Chondrocyte (in vitro differentiated cells): ENCODE data around the gene LAMA1. TPM values are rescaled to one million over a fixed set of nuclear protein-coding genes. Genes with fewer than 3 reads are reported as not detected.

Source experiments
- DNase-seq: peaks from one replicate; pipeline ENCODE4 v3.0.0; 2021; ENCODE audit warnings: mixed read lengths, low spot score
- H3K27ac Mint-ChIP-seq: one replicate; pipeline ENCODE4 v1.8.0; 2021; ENCODE audit warnings: mild to moderate bottlenecking, moderate library complexity, mixed read lengths; ENCODE audit not compliant: unreplicated experiment
- H3K27me3 Mint-ChIP-seq: 2 replicates; pipeline ENCODE4 v1.8.0; 2021; ENCODE audit warnings: low read depth, mixed read lengths
- H3K36me3 Mint-ChIP-seq: 2 replicates; pipeline ENCODE4 v1.8.0; 2021; ENCODE audit warnings: low read depth, mixed read lengths
- H3K4me1 Mint-ChIP-seq: 2 replicates; pipeline ENCODE4 v1.8.0; 2021; ENCODE audit warnings: low read depth, mild to moderate bottlenecking, mixed read lengths
- H3K4me3 Mint-ChIP-seq: one replicate; pipeline ENCODE4 v1.8.0; 2021; ENCODE audit warnings: mild to moderate bottlenecking, moderate library complexity, mixed read lengths; ENCODE audit not compliant: unreplicated experiment
- H3K9me3 Mint-ChIP-seq: 2 replicates; pipeline ENCODE4 v1.8.0; 2021; ENCODE audit warnings: low read depth, mixed read lengths
- total RNA-seq: library from RNA; stranded (reverse); gene quantifications from 3 replicates; pipeline ENCODE4 v1.2.1, GENCODE V29; 2021
- TF ChIP-seq, protein P1 (sequence below): fragments of 200-600 bp; sonication (generic); IDR thresholded peaks from 2 replicates; pipeline ENCODE4 v1.5.0; 2021; ENCODE audit warnings: antibody characterized with exemption, mild to moderate bottlenecking, moderate library complexity

Gene LAMA1
- total RNA-seq, 1 donor from 2014 or later, result 2.3 TPM

DNA sequence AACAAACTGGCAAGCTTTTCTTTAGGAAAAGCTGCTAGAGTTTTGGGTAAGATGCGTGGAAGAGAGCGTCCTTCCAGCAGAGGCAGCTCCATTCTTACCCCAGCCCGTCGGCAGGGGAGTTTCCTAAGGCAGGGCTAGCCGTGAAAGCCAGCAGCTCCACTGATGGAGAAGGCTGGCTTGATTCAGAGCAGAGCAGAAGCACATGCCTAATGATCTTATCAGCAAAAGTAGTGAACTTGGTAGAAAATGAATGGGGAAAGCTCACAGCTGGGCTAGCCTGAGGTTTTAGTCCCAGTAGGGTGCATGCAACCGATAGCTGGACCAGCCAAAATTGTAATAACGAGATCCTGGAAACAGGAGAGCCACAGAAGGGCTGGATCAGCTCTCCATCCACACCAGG is 20.8 kb downstream of the LAMA1 start:
- Mint-ChIP-seq H3K27ac (no peak overlapping the region), H3K36me3 (no peaks in the 10 kb centered on the region), H3K27me3 (no peaks in the 10 kb centered on the region), H3K4me3 (no peak overlapping the region), H3K4me1 (peaks cover 3% of the 10 kb centered on the region), H3K9me3 (no peaks in the 10 kb centered on the region)
- TF ChIP-seq, protein P1, sequence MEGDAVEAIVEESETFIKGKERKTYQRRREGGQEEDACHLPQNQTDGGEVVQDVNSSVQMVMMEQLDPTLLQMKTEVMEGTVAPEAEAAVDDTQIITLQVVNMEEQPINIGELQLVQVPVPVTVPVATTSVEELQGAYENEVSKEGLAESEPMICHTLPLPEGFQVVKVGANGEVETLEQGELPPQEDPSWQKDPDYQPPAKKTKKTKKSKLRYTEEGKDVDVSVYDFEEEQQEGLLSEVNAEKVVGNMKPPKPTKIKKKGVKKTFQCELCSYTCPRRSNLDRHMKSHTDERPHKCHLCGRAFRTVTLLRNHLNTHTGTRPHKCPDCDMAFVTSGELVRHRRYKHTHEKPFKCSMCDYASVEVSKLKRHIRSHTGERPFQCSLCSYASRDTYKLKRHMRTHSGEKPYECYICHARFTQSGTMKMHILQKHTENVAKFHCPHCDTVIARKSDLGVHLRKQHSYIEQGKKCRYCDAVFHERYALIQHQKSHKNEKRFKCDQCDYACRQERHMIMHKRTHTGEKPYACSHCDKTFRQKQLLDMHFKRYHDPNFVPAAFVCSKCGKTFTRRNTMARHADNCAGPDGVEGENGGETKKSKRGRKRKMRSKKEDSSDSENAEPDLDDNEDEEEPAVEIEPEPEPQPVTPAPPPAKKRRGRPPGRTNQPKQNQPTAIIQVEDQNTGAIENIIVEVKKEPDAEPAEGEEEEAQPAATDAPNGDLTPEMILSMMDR, result no peak
- DNase-seq, result no peak

DNA sequence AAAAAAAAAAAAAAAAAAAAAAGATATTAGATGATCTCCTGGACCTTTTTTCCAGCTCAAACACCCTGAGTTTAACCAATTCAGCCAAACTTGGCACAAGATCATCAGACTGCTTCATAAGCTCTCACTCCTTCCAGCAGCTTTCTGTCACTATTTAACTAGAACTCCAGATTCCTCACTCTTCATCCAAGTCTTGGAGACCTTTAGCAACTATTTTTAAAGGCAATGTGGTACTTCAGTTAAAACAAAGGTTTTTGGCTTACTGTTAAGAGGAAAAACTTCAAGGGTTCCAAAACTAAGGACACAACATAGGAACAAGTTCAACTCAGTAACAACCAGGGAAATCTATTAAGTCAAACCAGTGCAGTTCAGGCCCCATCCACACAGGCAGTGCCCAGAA is 23.2 kb downstream of the LAMA1 start:
- Mint-ChIP-seq H3K9me3 (no peaks in the 10 kb centered on the region), H3K4me3 (no peak overlapping the region), H3K4me1 (peaks cover 14% of the 10 kb centered on the region), H3K27me3 (no peaks in the 10 kb centered on the region), H3K27ac (no peak overlapping the region), H3K36me3 (no peaks in the 10 kb centered on the region)
- no peak for DNase-seq
- TF ChIP-seq, protein P1, result no peak

DNA sequence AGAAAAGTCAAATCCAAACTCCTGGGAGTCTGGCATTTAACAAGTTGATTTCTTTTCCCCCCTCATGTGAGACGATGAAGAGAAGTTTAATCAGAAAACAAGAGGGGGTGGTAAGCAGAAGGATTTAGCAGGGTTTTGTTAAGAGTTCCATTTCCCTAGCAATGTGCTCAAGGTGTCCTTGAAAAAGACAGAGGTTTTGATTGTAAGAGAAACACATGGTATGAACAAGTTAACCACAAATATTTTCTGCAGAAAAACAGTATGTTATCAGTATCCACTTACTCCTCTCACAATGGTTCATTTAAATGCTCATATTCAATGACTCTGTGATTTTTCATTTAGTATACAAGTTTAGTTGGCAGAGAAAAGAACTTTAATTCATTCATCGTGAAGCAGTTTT is 26.8 kb downstream of the LAMA1 start:
- peaks cover 21% of the 10 kb centered on the region for H3K4me1 Mint-ChIP-seq
- TF ChIP-seq, protein P1, result no peak
- no peak overlapping the region for H3K4me3 Mint-ChIP-seq
- no peaks in the 10 kb centered on the region for H3K9me3 Mint-ChIP-seq
- H3K36me3 Mint-ChIP-seq, result no peaks in the 10 kb centered on the region
- no peak overlapping the region for H3K27ac Mint-ChIP-seq
- no peak for DNase-seq
- no peaks in the 10 kb centered on the region for H3K27me3 Mint-ChIP-seq

DNA sequence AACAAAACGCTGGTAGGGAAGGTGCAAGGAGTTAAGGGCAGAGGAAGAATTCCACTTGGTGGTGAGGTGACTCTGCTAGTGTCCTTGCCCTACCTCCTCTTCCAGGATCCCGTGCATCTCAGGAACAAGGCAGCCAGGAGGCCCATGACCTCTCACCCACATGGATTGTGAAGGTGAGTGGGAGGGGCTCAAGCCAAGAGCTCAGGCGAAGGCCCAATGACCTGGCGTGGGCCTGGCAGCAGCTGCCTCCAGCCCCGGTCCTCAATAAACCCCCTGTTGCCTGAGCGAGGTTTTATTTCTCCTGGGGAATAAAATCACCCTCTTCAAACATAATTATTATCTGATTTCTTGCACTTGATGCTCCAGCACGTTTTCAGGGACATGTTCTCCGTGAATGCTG is 28.2 kb downstream of the LAMA1 start:
- H3K27ac Mint-ChIP-seq, result no peak overlapping the region
- TF ChIP-seq, protein P1, result no peak
- H3K9me3 Mint-ChIP-seq, result no peaks in the 10 kb centered on the region
- no peaks in the 10 kb centered on the region for H3K36me3 Mint-ChIP-seq
- no peak for DNase-seq
- peaks cover 32% of the 10 kb centered on the region for H3K4me1 Mint-ChIP-seq
- H3K4me3 Mint-ChIP-seq, result no peak overlapping the region
- no peaks in the 10 kb centered on the region for H3K27me3 Mint-ChIP-seq

DNA sequence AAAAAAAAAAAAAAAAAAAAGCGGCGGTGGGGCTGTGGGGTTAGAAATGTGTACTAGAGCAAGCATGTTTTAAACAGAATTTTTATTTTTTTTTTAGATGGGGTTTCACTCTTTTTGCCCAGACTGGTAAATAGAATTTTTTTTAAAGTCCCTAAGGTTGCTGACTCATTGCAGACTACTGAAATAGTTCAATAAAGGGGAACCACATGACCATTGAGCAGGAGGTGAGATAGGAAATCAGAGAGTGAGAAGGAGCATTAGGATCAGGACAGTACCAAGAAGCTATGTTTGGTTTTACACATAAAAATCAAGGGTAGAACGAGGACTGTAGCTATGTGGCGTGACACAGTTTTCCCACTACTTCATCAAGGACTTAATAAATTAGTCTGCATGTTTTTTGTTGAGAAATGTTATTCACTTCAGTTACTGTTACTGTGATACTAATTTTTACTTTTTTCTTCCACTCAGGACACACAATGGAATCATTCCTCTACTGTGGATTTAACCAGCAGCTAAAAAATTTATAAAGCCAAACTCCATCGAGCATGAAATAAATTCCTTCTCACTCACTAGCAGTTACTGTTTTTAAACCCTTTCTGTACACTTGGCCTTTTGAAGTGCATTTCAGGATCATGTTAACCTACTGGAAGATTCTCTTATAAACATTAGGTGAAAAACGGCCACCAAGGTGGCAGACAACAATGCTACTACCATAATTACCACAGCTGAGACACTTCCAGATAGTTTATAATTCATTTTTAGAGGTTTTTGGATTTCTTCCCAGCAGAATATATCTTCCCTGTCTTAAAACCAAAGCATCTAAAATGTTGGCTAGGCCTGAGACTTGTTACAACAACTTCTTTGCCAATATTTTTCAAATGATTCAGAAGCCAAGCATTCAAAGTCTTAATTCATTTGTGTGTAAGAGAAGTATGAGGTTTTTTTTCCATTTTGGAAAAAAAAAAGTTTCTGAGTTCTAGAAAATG is 33.2 kb downstream of the LAMA1 start:
- peak overlapping the region; percentile 84 for H3K27ac Mint-ChIP-seq
- no peaks in the 10 kb centered on the region for H3K36me3 Mint-ChIP-seq
- no peak for DNase-seq
- no peaks in the 10 kb centered on the region for H3K27me3 Mint-ChIP-seq
- TF ChIP-seq, protein P1, result no peak
- H3K4me3 Mint-ChIP-seq, result peak overlapping the region; percentile 10
- peaks cover 44% of the 10 kb centered on the region for H3K4me1 Mint-ChIP-seq
- no peaks in the 10 kb centered on the region for H3K9me3 Mint-ChIP-seq
